Suprapubic skin (tissue), 4 donors: Measurements from ENCODE around the gene CYBA. TPM values are rescaled to one million over a fixed set of nuclear protein-coding genes. Genes with fewer than 3 reads are reported as not detected.

Experiments
- DNase-seq, 2 donors: peaks; one replicate each; pipeline ENCODE4 v3.0.0-alpha.2; 2019; ENCODE audit warnings: low spot score in 2 of 2
- H3K27ac ChIP-seq: fragments of 200-600 bp; sonication (generic); one replicate; pipeline ENCODE4 v1.5.1; 2019
- H3K27me3 ChIP-seq: fragments of 200-600 bp; sonication (generic); one replicate; pipeline ENCODE4 v1.5.1; 2019
- H3K36me3 ChIP-seq: fragments of 200-600 bp; sonication (generic); one replicate; pipeline ENCODE4 v1.5.1; 2019
- H3K4me1 ChIP-seq: fragments of 200-600 bp; sonication (generic); one replicate; pipeline ENCODE4 v1.5.1; 2019
- H3K4me3 ChIP-seq: fragments of 200-600 bp; sonication (generic); one replicate; pipeline ENCODE4 v1.5.1; 2019; ENCODE audit warnings: mild to moderate bottlenecking
- H3K9me3 ChIP-seq: fragments of 200-600 bp; sonication (generic); one replicate; pipeline ENCODE4 v1.5.1; 2019
- CTCF ChIP-seq, 2 donors: fragments of 200-600 bp in 1 of 2; fragments of 450-650 bp in 1 of 2; sonication (generic) in 1 of 2; IDR thresholded peaks; one replicate each; pipeline ENCODE4 v1.5.1; 2016 to 2019; ENCODE audit warnings: antibody characterized with exemption in 2 of 2, mild to moderate bottlenecking in 1 of 2, moderate library complexity in 1 of 2
- EP300 ChIP-seq: sonication (generic); formaldehyde crosslinking; IDR thresholded peaks from one replicate; pipeline ENCODE4 v1.6.1; 2017; ENCODE audit warnings: antibody characterized with exemption
- POLR2A ChIP-seq, 2 donors: fragments of 450-650 bp; IDR thresholded peaks; one replicate each; pipeline ENCODE4 v1.6.1; 2017; ENCODE audit warnings: antibody characterized with exemption in 2 of 2, mild to moderate bottlenecking in 2 of 2, moderate library complexity in 2 of 2
- POLR2AphosphoS5 ChIP-seq, 3 donors: sonication (generic); formaldehyde crosslinking; IDR thresholded peaks; one replicate each; pipeline ENCODE4 v1.6.1; 2017; ENCODE audit warnings: antibody characterized with exemption in 3 of 3
- WGBS: methylation state at CpG from one replicate; pipeline ENCODE4 v1.1.5; 2018; 5-methylcytosine and 5-hydroxymethylcytosine counted together
- total RNA-seq, 4 donors: library from RNA; depleted of rRNA; stranded (reverse); fragments of >200 nt; gene quantifications; one replicate each; pipeline ENCODE4 v1.1.0, GENCODE V29; 2016

Gene CYBA
- total RNA-seq, 4 donors from 2014 or later = 22.4 to 39.1 (median 29.7) TPM

GRCh38 chr16:88657371-88657770, 6.5 kb upstream of the CYBA start:
- 100% methylated on average over 2 of the region's 19 CpGs for WGBS
- H3K9me3 ChIP-seq = no peaks in the 10 kb centered on the region
- peaks cover 14% of the 10 kb centered on the region for H3K4me1 ChIP-seq
- no peak overlapping the region for H3K27ac ChIP-seq
- H3K27me3 ChIP-seq = no peaks in the 10 kb centered on the region
- peaks cover 25% of the 10 kb centered on the region for H3K36me3 ChIP-seq
- no peak for TF ChIP-seq POLR2A (IDR thresholded peaks at IDR 0.05)
- H3K4me3 ChIP-seq = no peak overlapping the region
- DNase-seq = no peak

- peaks cover 10% of the 10 kb centered on the region for H3K4me1 ChIP-seq
- H3K9me3 ChIP-seq = no peaks in the 10 kb centered on the region
- no peaks in the 10 kb centered on the region for H3K27me3 ChIP-seq
- H3K4me3 ChIP-seq = no peak overlapping the region
- H3K36me3 ChIP-seq = peaks cover 25% of the 10 kb centered on the region
- TF ChIP-seq CTCF (IDR thresholded peaks at IDR 0.05) (no peak), POLR2A (IDR thresholded peaks at IDR 0.05) (no peak), POLR2AphosphoS5 (IDR thresholded peaks at IDR 0.05) (no peak), EP300 (no peak)
- no peak overlapping the region for H3K27ac ChIP-seq
- no peak for DNase-seq
- 82% methylated on average over 14 of the region's 25 CpGs for WGBS
Measured at GRCh38 chr16:88656291-88656980, 5.6 kb upstream of the CYBA start.

- Histone ChIP-seq H3K4me3 (no peak overlapping the region), H3K27me3 (no peaks in the 10 kb centered on the region), H3K36me3 (peaks cover 25% of the 10 kb centered on the region), H3K27ac (no peak overlapping the region), H3K9me3 (no peaks in the 10 kb centered on the region), H3K4me1 (peaks cover 10% of the 10 kb centered on the region)
- WGBS = 100% methylated on average over 2 of the region's 29 CpGs
- DNase-seq = no peak
- no peak for TF ChIP-seq POLR2AphosphoS5 (IDR thresholded peaks at IDR 0.05)
- TF ChIP-seq EP300 = no peak
- TF ChIP-seq CTCF (IDR thresholded peaks at IDR 0.05) = no peak
- no peak for TF ChIP-seq POLR2A (IDR thresholded peaks at IDR 0.05)
Measured at GRCh38 chr16:88655733-88656281, 5.0 kb upstream of the CYBA start.

DNA sequence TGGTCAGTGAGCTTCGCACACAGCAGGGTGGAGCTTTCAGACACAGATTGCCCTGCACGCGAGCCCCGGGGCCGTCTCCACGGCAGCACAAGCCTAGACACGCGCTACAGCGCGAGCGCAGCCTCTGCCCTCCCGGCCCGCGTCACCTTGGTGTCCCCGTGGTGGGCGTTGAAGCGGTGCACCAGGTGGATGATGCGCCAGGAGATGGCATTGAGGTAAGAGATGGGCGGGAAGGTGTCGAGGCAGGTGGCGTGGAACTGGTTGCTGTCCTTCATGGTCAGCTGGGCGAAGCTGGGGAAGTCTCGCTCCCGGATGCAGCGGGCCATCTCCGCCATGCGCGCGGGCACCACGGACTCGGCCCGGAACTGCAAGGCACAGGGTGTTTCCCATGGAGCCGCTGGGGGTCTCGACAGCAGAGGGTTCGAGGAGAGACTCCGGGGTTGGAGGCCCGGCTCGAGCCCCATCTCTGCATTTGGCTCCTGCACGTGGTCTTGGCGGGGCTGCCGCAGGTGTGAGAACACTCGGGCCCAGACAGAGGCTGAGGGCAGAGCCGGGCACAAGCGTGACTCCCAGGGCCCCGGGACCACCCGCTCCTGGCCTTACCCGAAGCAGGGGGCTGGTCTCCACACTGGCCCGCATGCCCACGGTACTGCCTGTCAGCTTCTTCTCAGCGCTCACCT, 4.3 kb upstream of the CYBA start:
- Histone ChIP-seq H3K4me3 (no peak overlapping the region), H3K36me3 (peaks cover 25% of the 10 kb centered on the region), H3K4me1 (peaks cover 15% of the 10 kb centered on the region), H3K27me3 (no peaks in the 10 kb centered on the region), H3K27ac (no peak overlapping the region), H3K9me3 (no peaks in the 10 kb centered on the region)
- 98% methylated on average over 23 of the region's 50 CpGs for WGBS
- DNase-seq = peak in 1 of 2 donors; percentile 81
- no peak for TF ChIP-seq EP300
- no peak for TF ChIP-seq POLR2A (IDR thresholded peaks at IDR 0.05)
- TF ChIP-seq POLR2AphosphoS5 (IDR thresholded peaks at IDR 0.05) = no peak
- TF ChIP-seq CTCF (IDR thresholded peaks at IDR 0.05) = no peak

- 83% methylated on average over 14 of the region's 28 CpGs for WGBS
- peaks cover 25% of the 10 kb centered on the region for H3K36me3 ChIP-seq
- TF ChIP-seq CTCF (IDR thresholded peaks at IDR 0.05) (no peak), POLR2A (IDR thresholded peaks at IDR 0.05) (no peak), POLR2AphosphoS5 (IDR thresholded peaks at IDR 0.05) (no peak), EP300 (no peak)
- H3K27ac ChIP-seq = no peak overlapping the region
- no peak overlapping the region for H3K4me3 ChIP-seq
- DNase-seq = no peak
- no peaks in the 10 kb centered on the region for H3K9me3 ChIP-seq
- peaks cover 22% of the 10 kb centered on the region for H3K4me1 ChIP-seq
- H3K27me3 ChIP-seq = no peaks in the 10 kb centered on the region
Measured at GRCh38 chr16:88654363-88655052, 3.7 kb upstream of the CYBA start.
